ENCODE data around the gene FGR. TPM values are rescaled to one million over a fixed set of nuclear protein-coding genes. Genes with fewer than 3 reads are reported as not detected.

The FGR gene
- total RNA-seq, 1 donor from 2014 or later: 149 TPM

- peaks cover 37% of the 10 kb centered on the region for H3K4me1 ChIP-seq
- H3K27ac ChIP-seq: peak overlapping the region; percentile 87
- no peak for DNase-seq
- H3K27me3 ChIP-seq: no peaks in the 10 kb centered on the region
- H3K9me3 ChIP-seq: no peaks in the 10 kb centered on the region
- H3K36me3 ChIP-seq: no peaks in the 10 kb centered on the region
- H3K4me3 ChIP-seq: peak overlapping the region; percentile 53
- no peak for ATAC-seq
- no peak for TF ChIP-seq CTCF (IDR thresholded peaks at IDR 0.05)
- intact Hi-C loops (cut with DNase I): no loop called here
These were observed 584 bp upstream of the FGR start for GRCh38 chr1:27635396-27636142.

DNA sequence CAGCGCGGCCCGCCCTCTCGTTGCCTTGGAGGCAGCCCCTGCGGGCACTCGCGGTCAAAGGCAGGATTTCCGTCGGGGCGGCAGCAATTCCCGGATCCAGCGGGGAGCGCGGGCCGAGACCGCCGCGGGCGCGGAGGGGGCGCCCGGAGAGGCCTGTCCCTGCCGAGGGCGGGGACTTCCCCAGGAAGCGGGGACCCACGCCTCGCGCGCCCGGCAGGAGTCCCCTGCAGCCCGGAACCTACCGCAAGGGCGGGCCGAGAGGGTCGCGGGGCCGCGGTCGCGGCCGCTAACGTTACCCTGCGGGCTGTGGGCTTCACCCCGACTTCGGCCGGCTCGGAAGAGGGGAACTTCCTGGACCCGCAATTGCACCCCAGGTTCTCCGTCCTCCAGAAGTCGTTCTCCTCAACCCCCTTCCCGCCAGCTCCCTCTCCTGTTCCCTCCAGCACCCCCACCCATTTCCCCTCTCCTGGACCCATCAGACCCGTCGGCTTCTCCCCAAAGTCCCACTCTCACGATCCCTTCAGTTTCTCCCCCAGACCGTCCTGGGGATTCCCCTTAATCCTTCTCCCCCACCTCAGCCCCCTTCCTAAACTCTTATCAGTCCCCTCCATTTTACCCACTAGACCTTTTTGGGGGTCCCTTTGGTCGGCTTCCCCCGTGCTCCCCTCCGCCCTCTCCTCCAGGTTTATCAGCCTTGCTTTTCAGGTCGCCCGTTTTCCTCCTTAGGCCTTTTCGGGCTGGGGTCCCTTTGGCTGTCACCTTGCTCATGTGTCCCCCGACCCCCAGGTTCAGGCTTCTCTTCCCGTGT is 604 bp downstream of the FGR start:
- peak; percentile 6 for TF ChIP-seq CTCF (IDR thresholded peaks at IDR 0.05)
- Histone ChIP-seq H3K9me3 (no peaks in the 10 kb centered on the region), H3K27ac (peak overlapping the region; percentile 87), H3K4me1 (peaks cover 49% of the 10 kb centered on the region), H3K27me3 (no peaks in the 10 kb centered on the region), H3K36me3 (no peaks in the 10 kb centered on the region), H3K4me3 (peak overlapping the region; percentile 53)
- ATAC-seq (peak; percentile 64), DNase-seq (peak; percentile 83)
- intact Hi-C loops (cut with DNase I): no loop called here

- intact Hi-C loops (cut with DNase I): no loop called here
- Histone ChIP-seq H3K4me1 (peaks cover 55% of the 10 kb centered on the region), H3K36me3 (no peaks in the 10 kb centered on the region), H3K4me3 (peak overlapping the region; percentile 53), H3K27me3 (no peaks in the 10 kb centered on the region), H3K27ac (peak overlapping the region; percentile 87), H3K9me3 (no peaks in the 10 kb centered on the region)
- DNase-seq (no peak), ATAC-seq (no peak)
- no peak for TF ChIP-seq CTCF (IDR thresholded peaks at IDR 0.05)
These were observed 1.3 kb downstream of the FGR start for GRCh38 chr1:27633640-27634176.

DNA sequence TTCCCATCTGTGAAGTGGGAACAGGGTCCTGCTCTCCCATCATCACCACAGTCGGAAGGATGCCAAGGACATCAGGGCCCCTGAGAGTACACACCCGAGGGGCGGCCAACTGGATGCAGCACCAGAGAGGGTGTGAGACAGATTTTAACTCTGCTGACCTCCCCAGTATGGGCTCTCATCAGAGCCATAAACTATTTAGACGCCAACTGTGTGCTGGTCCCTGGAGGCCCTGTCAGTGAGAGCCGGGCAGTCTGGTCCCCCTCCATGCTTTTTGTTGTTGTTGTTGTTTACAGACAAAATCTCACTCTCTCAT is 1.7 kb downstream of the FGR start:
- H3K4me3 ChIP-seq: peak overlapping the region; percentile 53
- peak overlapping the region; percentile 87 for H3K27ac ChIP-seq
- H3K36me3 ChIP-seq: no peaks in the 10 kb centered on the region
- ATAC-seq: no peak
- no peaks in the 10 kb centered on the region for H3K9me3 ChIP-seq
- no peaks in the 10 kb centered on the region for H3K27me3 ChIP-seq
- no peak for TF ChIP-seq CTCF (IDR thresholded peaks at IDR 0.05)
- no peak for DNase-seq
- intact Hi-C loops (cut with DNase I): no loop called here
- H3K4me1 ChIP-seq: peaks cover 58% of the 10 kb centered on the region

DNA sequence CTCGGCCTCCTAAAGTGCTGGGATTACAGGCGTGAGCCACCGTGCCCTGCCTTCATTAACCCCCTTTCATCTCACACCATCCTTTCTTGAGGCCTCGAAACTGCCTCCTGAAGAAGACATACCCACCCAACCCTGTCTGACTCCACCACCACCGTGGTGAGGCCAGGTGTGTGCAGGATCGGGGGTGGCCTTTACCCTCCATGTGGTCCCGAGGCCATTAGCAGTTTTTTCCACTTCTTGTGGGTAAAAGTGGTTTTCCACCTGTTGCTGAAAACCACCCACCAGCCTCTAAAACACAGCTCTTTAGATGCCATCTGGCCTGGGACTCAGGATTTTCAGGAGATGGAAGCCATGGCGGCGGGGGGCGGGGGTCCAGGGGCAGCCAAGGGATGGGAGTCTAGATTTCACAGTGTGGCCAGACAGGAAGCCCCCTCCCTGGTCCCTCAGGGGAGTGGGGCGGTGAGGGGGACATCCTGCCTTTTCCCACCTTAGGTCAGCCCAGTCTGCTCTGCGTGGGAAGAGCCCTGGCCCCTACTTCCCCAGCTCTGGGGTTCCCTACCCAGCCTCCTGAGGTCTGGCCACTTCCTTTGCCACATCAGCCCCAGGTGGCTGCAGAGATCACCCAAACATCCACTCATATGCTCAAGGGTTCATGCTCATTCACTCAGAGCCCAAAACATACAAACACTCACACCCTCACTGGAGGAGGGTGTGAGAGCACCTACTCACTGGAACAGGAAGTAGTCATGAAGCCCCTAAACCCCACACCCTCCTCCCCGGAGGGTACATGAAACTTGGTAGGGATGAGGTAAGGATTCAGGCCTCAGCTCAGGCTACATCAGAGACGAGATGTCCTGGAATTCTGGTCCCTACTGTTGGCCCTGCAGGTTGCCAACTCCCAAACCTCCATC is 2.3 kb downstream of the FGR start:
- DNase-seq (no peak), ATAC-seq (peak; percentile 4)
- Histone ChIP-seq H3K27ac (peak overlapping the region; percentile 87), H3K9me3 (no peaks in the 10 kb centered on the region), H3K27me3 (no peaks in the 10 kb centered on the region), H3K4me1 (peaks cover 59% of the 10 kb centered on the region), H3K4me3 (peak overlapping the region; percentile 53), H3K36me3 (no peaks in the 10 kb centered on the region)
- intact Hi-C loops (cut with DNase I): no loop called here
- TF ChIP-seq CTCF (IDR thresholded peaks at IDR 0.05): no peak

Data from upper lobe of right lung (tissue), 1 donor.